K562 (cell line): ENCODE data around the gene LSM8. TPM values are rescaled to one million over a fixed set of nuclear protein-coding genes. Genes with fewer than 3 reads are reported as not detected.
A peak's percentile ranks its signal among the peaks of the same experiment; 100 is the strongest.

Experiments used
- CSDE1 ChIP-seq, 2 experiments: fragments of 450-650 bp; IDR thresholded peaks; 2 replicates each; pipeline ENCODE4 v1.6.1; 2016; ENCODE audit warnings: mild to moderate bottlenecking in 1 of 2
- GATAD2A ChIP-seq: fragments of 450-650 bp; IDR thresholded peaks from 2 replicates; pipeline ENCODE4 v1.6.1; 2017
- HMG20A ChIP-seq: fragments of 450-650 bp; formaldehyde crosslinking; conservative IDR thresholded peaks from 2 replicates; pipeline ENCODE4 v1.4.0; 2020; ENCODE audit warnings: mild to moderate bottlenecking, mixed read lengths
- HNRNPL ChIP-seq: fragments of 200-400 bp; formaldehyde crosslinking; IDR thresholded peaks from 2 replicates; pipeline ENCODE4 v1.6.1; 2017; ENCODE audit warnings: low read depth, mild to moderate bottlenecking, low read length
- MBD1 ChIP-seq: fragments of 250-450 bp; sonication (Bioruptor Pico); IDR thresholded peaks from 2 replicates; pipeline ENCODE4 v1.8.0; 2022; ENCODE audit warnings: inconsistent platforms
- NCOR1 ChIP-seq: fragments of 450-650 bp; IDR thresholded peaks from 2 replicates; pipeline ENCODE4 v1.6.1; 2016; ENCODE audit warnings: mild to moderate bottlenecking, moderate library complexity
- NFIC ChIP-seq: fragments of 450-650 bp; IDR thresholded peaks from 2 replicates; pipeline ENCODE4 v1.6.1; 2017; ENCODE audit warnings: mild to moderate bottlenecking, inconsistent platforms
- OTX1 ChIP-seq: fragments of 450-650 bp; formaldehyde crosslinking; IDR thresholded peaks from 2 replicates; pipeline ENCODE4 v1.4.0; 2022; ENCODE audit warnings: mild to moderate bottlenecking
- RBM14 ChIP-seq: fragments of 200-400 bp; formaldehyde crosslinking; IDR thresholded peaks from 2 replicates; pipeline ENCODE4 v1.6.1; 2018; ENCODE audit warnings: low read depth, mild to moderate bottlenecking, low read length, moderate library complexity, borderline replicate concordance; ENCODE audit not compliant: insufficient read depth
- SNRNP70 ChIP-seq: fragments of 200-400 bp; formaldehyde crosslinking; optimal IDR thresholded peaks from 2 replicates; pipeline ENCODE3; 2017; ENCODE audit warnings: low read depth, low read length
- ZKSCAN3 ChIP-seq: fragments of 250-450 bp; sonication (Bioruptor Pico); IDR thresholded peaks from 2 replicates; pipeline ENCODE4 v1.4.0; 2020
- ZNF280B ChIP-seq: fragments of 250-450 bp; sonication (Bioruptor Pico); IDR thresholded peaks from 2 replicates; pipeline ENCODE4 v1.5.1; 2021; ENCODE audit warnings: mild to moderate bottlenecking
- ZNF444 ChIP-seq: fragments of 250-450 bp; sonication (Bioruptor Pico); IDR thresholded peaks from 2 replicates; pipeline ENCODE4 v1.4.0; 2020; ENCODE audit warnings: mild to moderate bottlenecking, moderate library complexity
- ZNF589 ChIP-seq: fragments of 200-800 bp; sonication (Bioruptor generic); IDR thresholded peaks from 2 replicates; pipeline ENCODE4 v1.6.1; 2016; ENCODE audit warnings: low read depth, missing genetic modification characterization, missing compliant biosample characterization
- ZNF609 ChIP-seq: sonication (generic); formaldehyde crosslinking; IDR thresholded peaks from 2 replicates; pipeline ENCODE4 v1.8.1; 2023; ENCODE audit warnings: missing genetic modification reagents, mild to moderate bottlenecking, borderline replicate concordance
- polyA plus RNA-seq, 8 experiments: library from polyadenylated mRNA; depleted of rRNA in 4 of 8; stranded (reverse) in 5 of 8; unstranded in 3 of 8; fragments of >200 nt; fragmentation: Nextera tagmentation in 2 of 8; fragmentation: Illumina TruSeq in 1 of 8; extraction: Ambion mirVana in 2 of 8; extraction: Trizol in 1 of 8; gene quantifications; 2 replicates each; pipeline versions ENCODE4 v1.2.1 to v1.2.3, GENCODE V29; 2011 to 2014; ENCODE audit warnings: inconsistent platforms in 1 of 8, missing spikeins in 1 of 8
- total RNA-seq, 7 experiments: library from RNA; depleted of rRNA in 6 of 7; stranded (reverse); fragments of >200 nt in 6 of 7; fragmentation: Illumina TruSeq in 2 of 7; extraction: Trizol in 2 of 7; gene quantifications; 2 replicates each; pipeline versions ENCODE4 v1.2.1 to v1.2.3, GENCODE V29; 2011 to 2021; ENCODE audit warnings: low replicate concordance in 1 of 7
- TF ChIP-seq, protein P1 (sequence below), 2 experiments: fragments of 450-650 bp; conservative IDR thresholded peaks; 2 replicates each; pipeline ENCODE4 v1.6.1; 2017; ENCODE audit warnings: mild to moderate bottlenecking in 2 of 2, moderate library complexity in 2 of 2
- TF ChIP-seq, protein P2 (sequence below): fragments of 450-650 bp; conservative IDR thresholded peaks from 2 replicates; pipeline ENCODE4 v1.6.1; 2016; ENCODE audit warnings: missing genetic modification characterization, low read depth, mild to moderate bottlenecking, missing compliant biosample characterization, moderate library complexity

The LSM8 gene
- total and polyA plus RNA-seq, 9 of the 15 experiments (the other 6 are each of a cell fraction or from before 2014, with no cell fraction given), result 81.5 to 340 (median 180) TPM

DNA sequence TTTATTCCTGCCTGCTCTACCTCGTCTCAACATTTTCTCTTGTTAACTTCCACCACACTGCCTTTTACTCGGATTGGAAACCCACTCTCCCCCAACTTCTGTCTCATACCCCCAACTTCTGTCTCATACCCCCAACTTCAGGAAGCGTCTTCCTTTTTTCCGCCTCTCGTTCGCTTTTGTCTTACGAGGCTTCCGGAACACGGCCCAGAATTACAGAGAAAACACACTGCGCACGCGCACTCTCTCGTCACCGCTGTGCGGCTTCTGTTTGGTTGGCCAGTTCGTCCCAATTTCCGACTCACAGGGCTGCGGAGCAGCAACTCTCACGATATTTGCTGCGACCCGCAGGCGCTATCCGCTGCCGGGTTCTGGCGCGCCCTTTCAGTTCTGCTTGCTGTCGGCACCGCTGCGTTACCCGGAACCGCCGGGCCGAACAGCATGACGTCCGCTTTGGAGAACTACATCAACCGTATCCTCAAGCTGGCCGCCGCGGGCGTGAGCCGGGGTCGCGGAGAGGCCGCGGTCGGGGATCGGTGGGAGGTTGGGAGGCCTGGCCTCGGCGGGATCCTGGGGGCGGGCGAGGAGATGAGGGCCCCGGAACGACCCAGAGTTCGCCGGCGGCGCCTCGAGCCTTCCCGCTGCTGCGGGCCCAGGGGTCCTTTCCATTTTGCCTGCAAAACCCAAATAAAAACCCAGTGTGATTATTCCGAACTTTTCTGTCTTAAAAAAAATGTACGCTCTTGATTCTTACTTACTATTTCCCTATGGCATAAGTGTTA is at the start of gene LSM8 (continued):
- TF ChIP-seq MBD1 (CRISPR knock-in tag) (no peak), OTX1 (CRISPR knock-in tag) (peak; percentile 99), NFIC (peak; percentile 50), GATAD2A (no peak), ZKSCAN3 (no peak), HMG20A (CRISPR knock-in tag) (no peak), ZNF280B (CRISPR knock-in tag) (no peak), RBM14 (no peak), ZNF589 (CRISPR knock-in tag) (0 out of 2 replicates have a peak, but pooled peaks have one; percentile 12), SNRNP70 (no peak), CSDE1 (IDR thresholded peaks at IDR 0.05) (peak in 1 of 2 experiments; percentile 1; a peak in 1 of 4 replicates), ZNF609 (CRISPR knock-in tag) (no peak), ZNF444 (no peak), HNRNPL (no peak), NCOR1 (no peak; the same call in 1 of the 2 replicates)
- TF ChIP-seq, protein P1, sequence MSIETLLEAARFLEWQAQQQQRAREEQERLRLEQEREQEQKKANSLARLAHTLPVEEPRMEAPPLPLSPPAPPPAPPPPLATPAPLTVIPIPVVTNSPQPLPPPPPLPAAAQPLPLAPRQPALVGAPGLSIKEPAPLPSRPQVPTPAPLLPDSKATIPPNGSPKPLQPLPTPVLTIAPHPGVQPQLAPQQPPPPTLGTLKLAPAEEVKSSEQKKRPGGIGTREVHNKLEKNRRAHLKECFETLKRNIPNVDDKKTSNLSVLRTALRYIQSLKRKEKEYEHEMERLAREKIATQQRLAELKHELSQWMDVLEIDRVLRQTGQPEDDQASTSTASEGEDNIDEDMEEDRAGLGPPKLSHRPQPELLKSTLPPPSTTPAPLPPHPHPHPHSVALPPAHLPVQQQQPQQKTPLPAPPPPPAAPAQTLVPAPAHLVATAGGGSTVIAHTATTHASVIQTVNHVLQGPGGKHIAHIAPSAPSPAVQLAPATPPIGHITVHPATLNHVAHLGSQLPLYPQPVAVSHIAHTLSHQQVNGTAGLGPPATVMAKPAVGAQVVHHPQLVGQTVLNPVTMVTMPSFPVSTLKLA (conservative IDR thresholded peaks at IDR 0.05), result peak; percentile 25 to 78; a peak in 2 of 4 replicates
- TF ChIP-seq, protein P2, sequence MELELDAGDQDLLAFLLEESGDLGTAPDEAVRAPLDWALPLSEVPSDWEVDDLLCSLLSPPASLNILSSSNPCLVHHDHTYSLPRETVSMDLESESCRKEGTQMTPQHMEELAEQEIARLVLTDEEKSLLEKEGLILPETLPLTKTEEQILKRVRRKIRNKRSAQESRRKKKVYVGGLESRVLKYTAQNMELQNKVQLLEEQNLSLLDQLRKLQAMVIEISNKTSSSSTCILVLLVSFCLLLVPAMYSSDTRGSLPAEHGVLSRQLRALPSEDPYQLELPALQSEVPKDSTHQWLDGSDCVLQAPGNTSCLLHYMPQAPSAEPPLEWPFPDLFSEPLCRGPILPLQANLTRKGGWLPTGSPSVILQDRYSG (tag), result no peak
